ENCODE data around the gene ARL9. TPM values are rescaled to one million over a fixed set of nuclear protein-coding genes. Genes with fewer than 3 reads are reported as not detected.

The ARL9 gene
- total and polyA plus RNA-seq, 11 donors: 0.03 to 0.21 TPM; not detected in 9

DNA sequence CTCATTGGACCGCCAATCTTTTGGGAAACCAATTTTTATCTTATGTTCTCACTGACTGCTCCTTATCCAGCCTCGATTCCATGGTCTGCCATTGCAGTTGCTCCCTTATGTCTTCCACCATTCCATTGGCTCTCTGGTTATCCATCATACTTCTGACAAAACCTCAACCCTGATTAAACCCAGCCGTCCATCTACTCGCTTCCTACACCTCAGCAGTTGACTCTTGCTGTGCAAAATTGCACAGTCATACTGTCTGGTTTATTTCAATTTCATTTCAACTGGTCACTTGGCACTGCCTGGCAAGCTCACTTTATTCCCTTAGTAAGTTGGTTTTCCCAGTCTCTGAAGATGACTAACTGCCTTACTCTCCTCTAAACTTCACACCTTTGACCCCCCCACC, 26.2 kb downstream of the ARL9 start:
- H3K27ac ChIP-seq: no peak overlapping the region
- H3K4me1 ChIP-seq: peaks cover 0 to 14% (median 8%) of the 10 kb centered on the region in 12 donors
- H3K9me3 ChIP-seq: no peaks in the 10 kb centered on the region
- H3K4me3 ChIP-seq: no peak overlapping the region
- intact Hi-C loops (cut with DNase I): no loop called here
- TF ChIP-seq POLR2A (IDR thresholded peaks at IDR 0.05): no peak
- TF ChIP-seq, protein P1, sequence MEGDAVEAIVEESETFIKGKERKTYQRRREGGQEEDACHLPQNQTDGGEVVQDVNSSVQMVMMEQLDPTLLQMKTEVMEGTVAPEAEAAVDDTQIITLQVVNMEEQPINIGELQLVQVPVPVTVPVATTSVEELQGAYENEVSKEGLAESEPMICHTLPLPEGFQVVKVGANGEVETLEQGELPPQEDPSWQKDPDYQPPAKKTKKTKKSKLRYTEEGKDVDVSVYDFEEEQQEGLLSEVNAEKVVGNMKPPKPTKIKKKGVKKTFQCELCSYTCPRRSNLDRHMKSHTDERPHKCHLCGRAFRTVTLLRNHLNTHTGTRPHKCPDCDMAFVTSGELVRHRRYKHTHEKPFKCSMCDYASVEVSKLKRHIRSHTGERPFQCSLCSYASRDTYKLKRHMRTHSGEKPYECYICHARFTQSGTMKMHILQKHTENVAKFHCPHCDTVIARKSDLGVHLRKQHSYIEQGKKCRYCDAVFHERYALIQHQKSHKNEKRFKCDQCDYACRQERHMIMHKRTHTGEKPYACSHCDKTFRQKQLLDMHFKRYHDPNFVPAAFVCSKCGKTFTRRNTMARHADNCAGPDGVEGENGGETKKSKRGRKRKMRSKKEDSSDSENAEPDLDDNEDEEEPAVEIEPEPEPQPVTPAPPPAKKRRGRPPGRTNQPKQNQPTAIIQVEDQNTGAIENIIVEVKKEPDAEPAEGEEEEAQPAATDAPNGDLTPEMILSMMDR (IDR thresholded peaks at IDR 0.05): no peak
- peaks cover 0 to 15% (median 0%) of the 10 kb centered on the region in 9 donors for H3K27me3 ChIP-seq
- 51 to 70% (median 54%) methylated on average over 4 of the region's 4 CpGs for WGBS, 4 donors
- H3K36me3 ChIP-seq: no peaks in the 10 kb centered on the region
- DNase-seq (no peak), ATAC-seq (peak in 1 of 4 donors; percentile 28)

- H3K36me3 ChIP-seq: no peaks in the 10 kb centered on the region
- H3K4me1 ChIP-seq: peaks cover 0 to 14% (median 8%) of the 10 kb centered on the region in 12 donors
- no peaks in the 10 kb centered on the region for H3K9me3 ChIP-seq
- WGBS, 4 donors: 93 to 98% (median 95%) methylated on average over 2 of the region's 2 CpGs
- peaks cover 0 to 15% (median 0%) of the 10 kb centered on the region in 9 donors for H3K27me3 ChIP-seq
- H3K27ac ChIP-seq: no peak overlapping the region
- TF ChIP-seq, protein P1 (IDR thresholded peaks at IDR 0.05): no peak
- TF ChIP-seq POLR2A (IDR thresholded peaks at IDR 0.05): no peak
- intact Hi-C loops (cut with DNase I): no loop called here
- no peak overlapping the region for H3K4me3 ChIP-seq
- ATAC-seq: no peak
- no peak for DNase-seq
Observed at GRCh38 chr4:56532239-56532638, 26.6 kb downstream of the ARL9 start.

DNA sequence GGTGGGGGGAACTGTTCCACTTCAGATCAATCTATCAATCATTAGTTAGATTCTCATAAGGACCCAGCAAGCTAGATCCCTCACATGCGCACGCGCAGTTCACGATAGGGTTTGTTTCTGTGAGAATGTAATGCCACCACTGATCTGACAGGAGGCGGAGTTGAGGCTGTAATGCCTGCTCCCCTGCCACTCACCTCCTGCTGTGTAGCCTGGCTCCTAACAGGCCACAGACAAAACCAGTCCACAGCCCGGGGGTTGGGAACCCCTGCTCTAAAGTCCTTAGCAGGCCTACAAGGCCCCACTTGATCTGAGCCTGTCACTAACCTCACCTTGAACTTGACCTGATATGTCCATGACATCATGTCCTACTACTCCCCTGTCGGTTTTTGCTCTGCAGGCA, 30.3 kb downstream of the ARL9 start:
- Histone ChIP-seq H3K4me3 (no peak overlapping the region), H3K4me1 (peaks cover 0 to 8% (median 4%) of the 10 kb centered on the region in 12 donors), H3K27ac (no peak overlapping the region), H3K36me3 (no peaks in the 10 kb centered on the region), H3K27me3 (peaks cover 0 to 14% (median 0%) of the 10 kb centered on the region in 9 donors), H3K9me3 (no peaks in the 10 kb centered on the region)
- DNase-seq: no peak
- TF ChIP-seq, protein P1 (IDR thresholded peaks at IDR 0.05): no peak
- TF ChIP-seq POLR2A (IDR thresholded peaks at IDR 0.05): no peak
- ATAC-seq: no peak
- intact Hi-C loops (cut with DNase I): loop anchor here in 1 of 10 donors (5.0 kb wide), 1 partner anchor 104 kb away; no protein-coding TSS in a partner anchor
- WGBS, 4 donors: 66 to 92% (median 80%) methylated on average over 7 of the region's 7 CpGs

- intact Hi-C loops (cut with DNase I): loop anchor here in 1 of 10 donors (5.0 kb wide), 1 partner anchor 105 kb away; no protein-coding TSS in a partner anchor
- H3K36me3 ChIP-seq: no peaks in the 10 kb centered on the region
- WGBS, 4 donors: 89 to 97% (median 94%) methylated on average over 1 of the region's 1 CpG
- DNase-seq (no peak), ATAC-seq (no peak)
- H3K4me1 ChIP-seq: no peaks in the 10 kb centered on the region
- H3K4me3 ChIP-seq: no peak overlapping the region
- TF ChIP-seq POLR2A (IDR thresholded peaks at IDR 0.05): no peak
- TF ChIP-seq, protein P1 (IDR thresholded peaks at IDR 0.05): no peak
- no peaks in the 10 kb centered on the region for H3K9me3 ChIP-seq
- peaks cover 0 to 14% (median 0%) of the 10 kb centered on the region in 9 donors for H3K27me3 ChIP-seq
- no peak overlapping the region for H3K27ac ChIP-seq
Observed at GRCh38 chr4:56537147-56537546, 31.6 kb downstream of the ARL9 start.

Data from heart left ventricle (tissue), 16 donors.